ENCODE measurements around the gene DCTN1.
"Not testable (repeated sequence)": the region's sequence is repeated elsewhere in the genome, so short reads cannot be mapped to it uniquely, and the experiment has no call there.

DCTN1 gene

GRCh38 chr2:74372674-74373073, 7.4 kb downstream of the DCTN1 start:
- no peak for DNase-seq (ENCODE audit: low read depth in 2 of 3, low spot score in 2 of 3)

GRCh38 chr2:74371421-74371820, 8.7 kb downstream of the DCTN1 start:
- no peak for DNase-seq (ENCODE audit: low read depth in 2 of 3, low spot score in 2 of 3)

GRCh38 chr2:74369976-74370375, 10.1 kb downstream of the DCTN1 start:
- no peak for DNase-seq (ENCODE audit: low read depth in 2 of 3, low spot score in 2 of 3)

GRCh38 chr2:74368499-74368898, 11.6 kb downstream of the DCTN1 start:
- DNase-seq (ENCODE audit: low read depth in 2 of 3, low spot score in 2 of 3), result no peak

- DNase-seq (ENCODE audit: low read depth in 2 of 3, low spot score in 2 of 3), result no peak
These were observed 12.3 kb downstream of the DCTN1 start for GRCh38 chr2:74367789-74368188.

DNA sequence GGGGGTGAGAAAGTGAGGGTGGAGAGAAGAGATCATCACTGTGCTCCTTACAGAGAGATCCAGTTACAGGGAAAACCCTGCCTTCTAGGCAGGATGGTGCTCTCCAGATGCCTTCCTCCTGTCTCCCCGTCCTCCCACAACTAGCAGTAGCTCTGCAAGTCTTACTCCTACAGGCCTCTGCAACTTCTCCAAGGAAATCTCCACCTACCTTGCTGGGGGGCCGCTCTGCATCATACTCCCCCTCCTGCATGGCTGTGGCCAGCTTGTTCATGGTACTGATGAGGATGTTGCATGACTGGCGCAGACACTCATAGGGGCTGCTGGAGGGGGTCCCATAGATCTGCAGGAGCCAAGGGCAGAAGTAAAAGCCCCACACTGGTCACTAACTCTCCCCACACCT, 14.1 kb downstream of the DCTN1 start:
- DNase-seq (ENCODE audit: low read depth in 2 of 3, low spot score in 2 of 3), result no peak

- DNase-seq (ENCODE audit: low read depth in 2 of 3, low spot score in 2 of 3), result no peak
These were observed 15.3 kb downstream of the DCTN1 start for GRCh38 chr2:74364533-74365505.

DNA sequence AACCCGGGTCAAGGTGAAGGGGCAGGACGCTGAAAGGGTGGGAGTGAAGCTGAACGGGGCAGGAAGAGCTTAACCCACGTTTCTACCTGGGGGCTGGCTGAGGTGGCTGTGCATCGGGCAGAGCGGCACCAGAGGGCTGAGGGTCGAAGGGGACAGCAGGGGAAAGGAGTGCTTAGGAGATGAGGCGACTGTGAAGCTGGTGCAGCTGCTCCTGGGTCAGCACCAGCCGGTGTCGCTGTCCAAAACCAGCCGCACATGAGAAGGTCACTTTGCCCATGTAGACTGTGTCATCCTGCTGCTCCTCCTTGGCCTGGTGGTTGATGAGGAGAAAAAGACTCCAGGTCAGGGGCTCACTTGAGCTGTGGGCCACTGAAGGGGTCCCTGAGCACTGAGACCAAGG, 18.8 kb downstream of the DCTN1 start:
- DNase-seq (ENCODE audit: low read depth in 2 of 3, low spot score in 2 of 3), result no peak

DNA sequence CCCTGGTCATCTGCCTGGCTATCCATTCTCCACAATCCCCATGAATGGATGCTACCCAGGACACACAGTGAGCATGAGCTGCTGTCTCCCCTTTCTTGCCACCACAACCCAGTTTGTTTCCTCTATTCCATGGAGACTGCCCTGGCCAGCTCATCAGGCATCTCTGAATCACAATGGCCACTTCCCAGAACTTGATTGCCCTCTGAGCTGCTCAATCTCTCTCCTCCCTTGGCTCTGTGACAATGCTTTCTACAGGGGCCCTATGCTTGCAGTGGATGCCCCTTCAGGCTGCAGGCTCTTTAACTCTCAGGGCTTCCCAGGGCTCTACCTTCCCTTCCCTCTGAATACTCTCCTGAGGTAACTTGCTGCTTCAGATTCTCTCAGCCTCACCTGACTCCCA, 22.5 kb downstream of the DCTN1 start:
- no peak for DNase-seq (ENCODE audit: low read depth in 2 of 3, low spot score in 2 of 3)

- DNase-seq (ENCODE audit: low read depth in 2 of 3, low spot score in 2 of 3), result no peak
These were observed 30.2 kb downstream of the DCTN1 start for GRCh38 chr2:74349889-74350288.

GRCh38 chr2:74347742-74348141, 32.4 kb downstream of the DCTN1 start:
- no peak for DNase-seq (ENCODE audit: low read depth in 2 of 3, low spot score in 2 of 3)

DNA sequence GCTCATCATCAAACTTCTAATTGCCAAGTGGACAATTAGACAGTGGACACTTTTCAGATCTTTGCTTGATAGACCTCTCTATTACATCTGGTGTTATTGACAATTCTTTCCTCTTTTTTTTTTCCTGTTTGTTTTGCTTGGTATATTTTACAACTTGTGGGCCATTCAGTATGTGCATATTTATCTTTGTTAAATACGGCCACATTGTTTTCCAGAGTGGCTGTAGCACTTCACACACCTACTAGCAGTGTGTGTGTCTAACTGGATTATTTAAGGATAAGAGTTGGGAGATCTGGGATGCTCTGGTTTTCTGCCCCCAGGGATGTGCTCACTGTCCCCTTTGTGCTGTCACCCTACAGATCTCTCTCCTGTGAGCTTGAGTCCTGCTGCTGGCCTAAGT, 32.8 kb downstream of the DCTN1 start:
- no peak for DNase-seq (ENCODE audit: low read depth in 2 of 3, low spot score in 2 of 3)

- no peak for DNase-seq (ENCODE audit: low read depth in 2 of 3, low spot score in 2 of 3)
These were observed 34.7 kb downstream of the DCTN1 start for GRCh38 chr2:74345272-74345943.

- DNase-seq (ENCODE audit: low read depth in 2 of 3, low spot score in 2 of 3), result no peak
These were observed 36.8 kb downstream of the DCTN1 start, which contains the start of gene SLC4A5 for GRCh38 chr2:74343316-74343715. Gene SLC4A5 (minus strand): TSS chr2:74343416. CDS start chr2:74315023, 28,393 bp downstream.

DNA sequence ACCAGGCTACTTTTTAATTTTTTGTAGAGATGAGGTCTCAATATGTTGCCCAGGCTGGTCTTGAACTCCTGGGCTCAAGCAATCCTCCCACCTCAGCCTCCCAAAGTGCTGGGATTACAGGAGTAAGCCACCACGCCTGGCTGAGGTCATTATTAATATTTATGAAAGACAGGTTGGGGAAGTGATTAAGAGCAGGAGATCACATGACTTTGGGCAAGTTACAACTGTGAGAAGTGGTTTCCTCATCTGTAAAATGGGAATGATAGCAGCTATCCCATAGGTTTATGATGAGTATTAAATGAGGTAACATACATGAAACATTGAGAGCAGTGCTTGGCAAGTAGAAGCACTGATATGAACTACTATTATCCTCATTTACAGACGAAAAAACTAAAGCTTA, 43.9 kb downstream of the DCTN1 start:
- not testable (repeated sequence) for DNase-seq (ENCODE audit: low read depth in 2 of 3, low spot score in 2 of 3)

DNA sequence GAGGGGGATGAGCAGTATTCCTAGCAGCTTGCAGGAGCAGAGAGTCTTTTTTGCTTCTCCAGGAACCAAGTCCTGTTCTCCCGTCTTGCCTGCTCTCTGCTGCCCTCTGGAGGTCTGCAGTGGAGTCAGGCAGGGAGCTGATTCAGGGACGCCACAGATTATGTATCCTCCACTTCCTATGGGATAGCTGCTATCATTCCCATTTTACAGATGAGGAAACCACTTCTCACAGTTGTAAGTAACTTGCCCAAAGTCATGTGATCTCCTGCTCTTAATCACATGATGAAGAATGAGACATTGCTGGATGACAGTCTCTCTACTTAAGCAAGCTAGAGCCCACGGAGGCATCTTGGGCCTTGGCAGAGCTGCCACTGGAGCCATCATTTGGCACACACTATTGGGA, 45.2 kb downstream of the DCTN1 start:
- DNase-seq (ENCODE audit: low read depth in 2 of 3, low spot score in 2 of 3), result peak; percentile 16 to 60 (median 54)

DNA sequence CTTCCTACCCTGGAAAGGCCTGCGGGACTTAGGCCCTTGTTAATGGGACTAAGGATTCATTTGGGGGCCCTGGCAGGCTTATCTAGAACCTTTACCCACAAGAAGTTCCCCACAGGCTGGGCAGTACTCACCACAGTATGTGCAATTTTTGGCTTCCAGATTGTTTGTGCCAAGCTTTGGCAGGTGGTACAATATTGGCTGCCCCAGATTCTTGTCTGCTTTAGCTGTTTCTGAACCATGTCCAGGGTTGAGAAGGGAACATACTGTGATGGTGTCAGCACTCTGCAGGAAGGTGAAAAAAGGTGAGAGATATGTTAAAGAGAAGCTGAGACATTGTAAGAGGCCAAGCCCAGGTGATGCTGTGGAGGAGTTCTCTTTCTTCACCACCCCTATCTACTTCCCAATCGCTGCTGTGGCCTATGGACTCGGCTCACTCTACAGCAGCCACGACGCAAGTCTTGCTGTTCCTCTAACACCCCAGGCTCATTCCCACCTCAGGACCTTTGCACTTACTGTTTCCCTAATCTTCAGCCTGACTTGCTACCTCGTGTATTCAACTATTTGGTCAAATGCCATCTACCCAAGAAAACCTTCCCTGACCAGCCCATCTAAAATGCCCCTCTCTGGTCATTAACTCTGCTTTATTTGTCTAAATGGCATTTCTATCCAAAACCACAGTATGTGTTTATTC, 46.1 kb downstream of the DCTN1 start:
- DNase-seq (ENCODE audit: low read depth in 2 of 3, low spot score in 2 of 3), result no peak

GRCh38 chr2:74333175-74333574, 46.9 kb downstream of the DCTN1 start:
- no peak for DNase-seq (ENCODE audit: low read depth in 2 of 3, low spot score in 2 of 3)

GRCh38 chr2:74332550-74333174, 47.4 kb downstream of the DCTN1 start:
- no peak for DNase-seq (ENCODE audit: low read depth in 2 of 3, low spot score in 2 of 3)

DNA sequence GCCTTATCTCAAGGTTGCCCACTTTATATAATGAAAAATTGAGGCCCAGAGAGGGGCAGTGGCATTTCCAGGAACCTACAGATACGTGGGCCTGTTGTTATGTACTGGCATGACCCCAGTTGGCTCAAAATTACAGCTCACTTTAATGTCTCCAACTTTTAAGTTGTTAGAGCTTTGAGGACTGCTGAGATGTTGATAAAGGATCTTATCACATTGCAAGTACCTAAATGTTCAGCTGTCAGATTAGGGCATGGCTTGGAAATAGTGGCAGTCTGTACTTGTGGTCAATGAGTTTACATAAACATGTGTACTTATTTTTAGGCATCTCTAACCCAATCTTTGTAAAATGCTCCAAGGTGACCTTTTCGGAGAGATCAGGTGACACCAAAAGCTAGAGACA, 51.5 kb downstream of the DCTN1 start:
- no peak for DNase-seq (ENCODE audit: low read depth in 2 of 3, low spot score in 2 of 3)

- no peak for DNase-seq (ENCODE audit: low read depth in 2 of 3, low spot score in 2 of 3)
These were observed 52.0 kb downstream of the DCTN1 start for GRCh38 chr2:74328074-74328473.
